D721Med (cell line): ENCODE results near the gene LAMA3.
A peak's percentile ranks its signal among the peaks of the same experiment; 100 is the strongest.

Experiments
- DNase-seq: peaks from one replicate; pipeline ENCODE4 v3.0.0; 2011; ENCODE audit warnings: low spot score; ENCODE audit not compliant: insufficient read length
- FAIRE-seq: peaks from 2 replicates; lab custom pipeline; 2011; peaks lifted over from hg19 to GRCh38; lab: Jason Lieb, UNC
- TF ChIP-seq, protein P1 (sequence below): IDR thresholded peaks from 2 replicates; pipeline ENCODE4 v1.5.1; 2012; ENCODE audit warnings: mild to moderate bottlenecking, control low read depth; ENCODE audit not compliant: insufficient read depth; ENCODE audit errors: missing control alignments

Gene LAMA3

DNA sequence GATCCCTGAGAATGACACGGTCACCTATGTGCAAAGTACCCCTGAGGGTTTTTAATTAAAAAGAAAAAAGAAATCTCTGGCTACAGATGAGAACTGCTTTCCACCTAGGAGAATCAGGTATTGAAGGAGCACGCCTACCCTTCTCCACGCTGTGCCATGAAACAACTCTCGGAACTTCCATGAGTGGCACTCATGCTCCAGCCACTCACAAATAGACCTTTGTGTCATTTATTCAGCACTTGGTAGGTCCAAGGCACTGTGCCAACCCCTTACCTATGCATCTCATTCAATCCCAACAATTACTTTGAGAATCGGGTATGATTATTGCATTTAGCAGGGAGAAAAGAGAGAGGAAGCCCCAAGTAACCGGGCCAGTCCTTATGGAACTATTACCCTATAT, 280.4 kb downstream of the LAMA3 start:
- TF ChIP-seq, protein P1, sequence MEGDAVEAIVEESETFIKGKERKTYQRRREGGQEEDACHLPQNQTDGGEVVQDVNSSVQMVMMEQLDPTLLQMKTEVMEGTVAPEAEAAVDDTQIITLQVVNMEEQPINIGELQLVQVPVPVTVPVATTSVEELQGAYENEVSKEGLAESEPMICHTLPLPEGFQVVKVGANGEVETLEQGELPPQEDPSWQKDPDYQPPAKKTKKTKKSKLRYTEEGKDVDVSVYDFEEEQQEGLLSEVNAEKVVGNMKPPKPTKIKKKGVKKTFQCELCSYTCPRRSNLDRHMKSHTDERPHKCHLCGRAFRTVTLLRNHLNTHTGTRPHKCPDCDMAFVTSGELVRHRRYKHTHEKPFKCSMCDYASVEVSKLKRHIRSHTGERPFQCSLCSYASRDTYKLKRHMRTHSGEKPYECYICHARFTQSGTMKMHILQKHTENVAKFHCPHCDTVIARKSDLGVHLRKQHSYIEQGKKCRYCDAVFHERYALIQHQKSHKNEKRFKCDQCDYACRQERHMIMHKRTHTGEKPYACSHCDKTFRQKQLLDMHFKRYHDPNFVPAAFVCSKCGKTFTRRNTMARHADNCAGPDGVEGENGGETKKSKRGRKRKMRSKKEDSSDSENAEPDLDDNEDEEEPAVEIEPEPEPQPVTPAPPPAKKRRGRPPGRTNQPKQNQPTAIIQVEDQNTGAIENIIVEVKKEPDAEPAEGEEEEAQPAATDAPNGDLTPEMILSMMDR: no peak
- DNase-seq (no peak), FAIRE-seq (no peak)

DNA sequence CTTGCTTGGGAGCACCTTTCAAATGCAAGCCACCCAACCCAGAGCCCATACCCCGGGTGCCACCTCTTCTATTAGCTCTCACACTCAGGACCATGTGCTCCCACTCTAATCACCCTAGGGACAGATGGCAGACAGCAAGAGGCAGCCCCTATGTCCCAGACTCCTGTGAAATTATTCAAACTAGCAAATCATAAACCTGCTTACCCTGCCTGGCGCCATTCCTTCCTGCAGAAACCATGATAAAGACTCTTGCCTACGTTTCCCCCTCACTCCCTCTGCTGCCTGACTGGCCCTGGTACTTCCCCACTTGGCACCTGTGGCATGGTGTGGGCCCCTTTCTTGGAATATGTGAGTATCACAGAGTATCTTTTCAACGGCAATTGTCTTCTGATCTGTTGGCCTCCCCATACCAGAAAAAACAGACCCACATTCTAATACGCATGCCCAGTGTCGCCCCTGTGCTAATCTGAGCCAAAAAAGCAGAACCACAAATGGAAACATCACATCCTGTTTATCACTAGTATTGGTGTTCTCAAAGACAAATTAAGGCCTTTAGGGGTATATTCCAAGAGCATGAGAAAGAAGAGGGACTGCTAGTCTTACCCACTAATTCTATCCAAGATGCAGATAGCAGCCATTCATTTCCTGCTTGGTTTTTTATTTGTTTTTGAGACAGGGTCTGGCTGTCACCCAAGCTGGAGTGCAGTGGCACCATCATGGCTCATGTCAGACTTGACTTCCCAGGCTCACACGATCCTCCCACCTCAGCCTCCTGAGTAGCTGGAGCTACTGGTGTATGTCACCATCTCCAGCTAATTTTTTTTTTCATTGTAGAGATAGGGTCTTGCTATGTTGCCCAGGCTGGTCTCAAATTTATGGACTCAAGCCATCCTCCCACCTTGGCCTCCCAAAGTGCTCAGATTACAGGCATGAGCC, 281.2 kb downstream of the LAMA3 start:
- no peak for FAIRE-seq
- no peak for DNase-seq
- TF ChIP-seq, protein P1: no peak

DNA sequence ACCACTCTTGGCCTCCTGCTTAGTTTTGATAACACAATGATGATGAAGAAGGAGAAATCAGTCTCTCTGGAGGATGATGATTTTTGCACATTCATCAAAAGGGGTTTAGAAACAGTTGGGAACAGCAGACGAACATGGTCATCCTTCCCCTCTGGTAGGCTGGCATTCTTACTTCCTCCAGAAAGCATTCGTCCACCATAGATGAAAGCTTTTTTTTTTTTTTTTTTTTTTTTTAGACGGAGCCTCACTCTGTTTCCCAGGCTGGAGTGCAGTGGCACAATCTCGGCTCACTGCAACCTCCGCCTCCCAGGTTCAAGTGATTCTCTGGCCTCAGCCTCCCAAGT, 281.8 kb downstream of the LAMA3 start:
- FAIRE-seq (peak; percentile 29), DNase-seq (no peak)
- TF ChIP-seq, protein P1: no peak

DNA sequence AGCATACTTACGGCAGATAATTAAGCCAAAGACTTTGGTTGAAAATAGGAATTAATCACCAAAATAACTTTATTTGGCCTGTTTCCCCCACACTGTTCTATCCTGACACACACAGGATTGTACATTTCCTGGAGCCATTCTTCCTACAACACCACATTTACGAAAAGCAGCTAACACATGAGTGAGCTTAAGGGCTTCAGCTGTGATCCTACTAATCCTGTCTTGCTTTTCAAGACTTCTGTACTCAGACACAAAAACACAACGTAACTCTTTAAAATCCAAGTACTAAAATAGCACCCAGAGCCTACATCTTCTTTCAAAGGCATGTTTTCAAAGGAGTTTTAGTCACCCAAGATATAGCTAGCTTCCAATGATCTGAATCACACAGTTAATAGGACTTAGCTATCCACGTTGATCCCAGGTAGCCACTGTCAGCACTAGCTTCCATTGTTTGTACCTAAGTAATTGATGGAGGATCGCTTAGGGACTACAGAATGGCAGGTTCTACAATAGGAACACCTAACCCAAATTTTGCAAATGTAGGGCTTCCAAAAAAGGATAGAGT, 282.5 kb downstream of the LAMA3 start:
- TF ChIP-seq, protein P1: no peak
- peak; percentile 98 for FAIRE-seq
- DNase-seq: no peak

DNA sequence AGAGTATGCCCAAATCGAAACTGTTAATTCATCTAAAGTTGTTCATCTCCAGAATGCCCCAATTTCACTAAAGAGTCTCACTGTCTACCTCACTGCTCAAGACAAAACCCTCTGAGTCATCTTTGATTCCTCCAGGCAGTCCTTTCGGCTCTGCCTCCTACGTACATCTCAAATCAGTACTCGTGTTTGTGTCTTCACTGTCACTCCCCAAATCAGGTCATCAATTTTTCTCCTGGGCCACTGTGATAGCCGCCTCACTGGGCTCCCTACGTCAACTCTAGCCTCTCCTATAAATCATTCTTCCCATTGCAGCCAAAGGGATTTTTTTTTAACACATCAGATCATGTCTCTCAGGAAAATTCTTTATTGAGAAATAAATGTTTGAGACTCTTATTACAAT, 283.2 kb downstream of the LAMA3 start:
- DNase-seq (no peak), FAIRE-seq (no peak)
- TF ChIP-seq, protein P1: no peak

DNA sequence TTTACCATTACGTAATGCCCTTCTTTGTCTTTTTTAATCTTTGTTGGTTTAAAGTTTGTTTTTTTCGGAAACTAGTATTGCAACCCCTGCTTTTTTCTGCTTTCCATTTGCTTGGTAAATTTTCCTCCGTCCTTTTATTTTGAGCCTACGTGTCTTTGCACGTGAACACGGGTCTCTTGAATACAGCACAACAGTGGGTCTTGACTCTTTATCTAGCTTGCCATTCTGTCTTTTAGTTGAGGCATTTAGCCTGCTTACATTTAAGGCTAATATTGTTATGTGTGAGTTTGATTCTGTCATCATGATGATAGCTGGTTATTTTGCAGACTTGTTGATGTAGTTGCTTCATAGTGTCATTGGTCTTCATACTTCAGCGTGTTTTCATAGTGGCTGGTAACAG, 287.9 kb downstream of the LAMA3 start:
- no peak for DNase-seq
- no peak for FAIRE-seq

More for the DNA sequence above, 287.9 kb downstream of the LAMA3 start:
- TF ChIP-seq, protein P1: no peak
